Parathyroid adenoma (tissue), 2 donors: ENCODE measurements around the gene OAT.

Experiments
- H2AFZ ChIP-seq: fragments of 300-600 bp; sonication (generic); one replicate; pipeline ENCODE4 v1.7.0; 2017; ENCODE audit warnings: antibody characterized with exemption, mild to moderate bottlenecking
- H3K27ac ChIP-seq: fragments of 300-600 bp; sonication (generic); one replicate; pipeline ENCODE4 v1.7.0; 2017
- H3K27me3 ChIP-seq: fragments of 300-600 bp; sonication (generic); one replicate; pipeline ENCODE4 v1.7.0; 2017; ENCODE audit warnings: low read length; ENCODE audit not compliant: control insufficient read depth, insufficient read depth
- H3K36me3 ChIP-seq: fragments of 300-600 bp; sonication (generic); one replicate; pipeline ENCODE4 v1.7.0; 2017; ENCODE audit warnings: low read length; ENCODE audit not compliant: control insufficient read depth, insufficient read depth
- H3K4me1 ChIP-seq: fragments of 300-600 bp; sonication (generic); one replicate; pipeline ENCODE4 v1.7.0; 2017; ENCODE audit warnings: control low read depth
- H3K4me2 ChIP-seq: fragments of 300-600 bp; sonication (generic); one replicate; pipeline ENCODE4 v1.7.0; 2017; ENCODE audit warnings: low read length
- H3K4me3 ChIP-seq: fragments of 300-600 bp; sonication (generic); one replicate; pipeline ENCODE4 v1.7.0; 2017; ENCODE audit warnings: low read depth, low read length
- H3K79me2 ChIP-seq: fragments of 300-600 bp; sonication (generic); one replicate; pipeline ENCODE4 v1.7.0; 2017; ENCODE audit warnings: control low read depth
- H3K9ac ChIP-seq: fragments of 300-600 bp; sonication (generic); one replicate; pipeline ENCODE4 v1.7.0; 2017; ENCODE audit warnings: mild to moderate bottlenecking
- H3K9me3 ChIP-seq: fragments of 300-600 bp; sonication (generic); one replicate; pipeline ENCODE4 v1.7.0; 2017; ENCODE audit warnings: low read length; ENCODE audit not compliant: control insufficient read depth
- TF ChIP-seq, protein P1 (sequence below): fragments of 300-600 bp; sonication (generic); IDR thresholded peaks from one replicate; pipeline ENCODE4 v1.7.0; 2017; ENCODE audit warnings: antibody characterized with exemption, mild to moderate bottlenecking
- donor health status: primary hyperparathyroidism.

The OAT gene

DNA sequence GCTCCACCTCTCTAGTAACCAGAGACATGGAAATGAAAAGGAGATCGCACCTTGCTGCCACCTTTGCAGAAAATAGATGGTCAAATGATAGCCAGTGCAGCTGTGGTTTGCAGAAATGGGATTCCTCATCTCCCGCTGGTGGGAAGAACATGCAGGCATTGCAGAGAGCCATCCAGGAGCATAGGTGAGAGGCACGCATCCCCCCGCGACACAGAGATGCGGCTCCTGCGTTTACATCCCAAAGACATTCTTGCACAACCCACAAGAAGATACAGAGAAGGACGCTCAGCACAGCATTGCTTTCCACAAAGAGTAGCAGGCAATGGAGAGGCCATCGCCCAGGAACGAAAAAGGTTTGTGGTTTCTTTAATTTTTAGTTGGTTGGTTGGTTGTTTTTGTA is 56.2 kb downstream of the OAT start:
- Histone ChIP-seq H2AFZ (no peak overlapping the region), H3K27ac (no peak overlapping the region), H3K4me2 (no peak overlapping the region), H3K9me3 (no peaks in the 10 kb centered on the region), H3K36me3 (no peaks in the 10 kb centered on the region), H3K4me1 (no peaks in the 10 kb centered on the region), H3K9ac (no peak overlapping the region), H3K27me3 (no peaks in the 10 kb centered on the region), H3K79me2 (no peaks in the 10 kb centered on the region), H3K4me3 (no peak overlapping the region)
- TF ChIP-seq, protein P1, sequence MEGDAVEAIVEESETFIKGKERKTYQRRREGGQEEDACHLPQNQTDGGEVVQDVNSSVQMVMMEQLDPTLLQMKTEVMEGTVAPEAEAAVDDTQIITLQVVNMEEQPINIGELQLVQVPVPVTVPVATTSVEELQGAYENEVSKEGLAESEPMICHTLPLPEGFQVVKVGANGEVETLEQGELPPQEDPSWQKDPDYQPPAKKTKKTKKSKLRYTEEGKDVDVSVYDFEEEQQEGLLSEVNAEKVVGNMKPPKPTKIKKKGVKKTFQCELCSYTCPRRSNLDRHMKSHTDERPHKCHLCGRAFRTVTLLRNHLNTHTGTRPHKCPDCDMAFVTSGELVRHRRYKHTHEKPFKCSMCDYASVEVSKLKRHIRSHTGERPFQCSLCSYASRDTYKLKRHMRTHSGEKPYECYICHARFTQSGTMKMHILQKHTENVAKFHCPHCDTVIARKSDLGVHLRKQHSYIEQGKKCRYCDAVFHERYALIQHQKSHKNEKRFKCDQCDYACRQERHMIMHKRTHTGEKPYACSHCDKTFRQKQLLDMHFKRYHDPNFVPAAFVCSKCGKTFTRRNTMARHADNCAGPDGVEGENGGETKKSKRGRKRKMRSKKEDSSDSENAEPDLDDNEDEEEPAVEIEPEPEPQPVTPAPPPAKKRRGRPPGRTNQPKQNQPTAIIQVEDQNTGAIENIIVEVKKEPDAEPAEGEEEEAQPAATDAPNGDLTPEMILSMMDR: no peak

DNA sequence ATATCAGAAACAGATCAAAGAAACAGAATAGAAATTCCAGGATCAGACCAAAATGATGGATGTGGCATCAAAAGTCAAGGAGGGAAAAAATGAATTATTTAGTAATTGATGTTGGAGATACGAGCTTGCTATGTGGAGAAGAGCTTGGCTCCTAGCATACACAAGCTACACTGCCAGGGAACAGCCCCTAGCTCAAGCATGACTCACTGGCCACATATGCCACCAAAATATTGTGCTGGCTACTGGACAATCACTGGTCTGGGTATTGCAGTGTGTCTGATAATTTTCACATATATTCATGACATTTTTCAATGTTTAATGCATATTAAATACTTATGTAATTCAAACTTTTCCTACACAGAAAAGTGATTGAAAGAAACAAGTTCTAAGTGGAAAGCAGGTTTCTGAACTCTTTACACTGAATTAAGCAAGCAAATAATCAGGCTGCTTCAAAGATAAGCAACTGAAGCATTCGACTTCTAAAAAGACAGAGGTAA is 59.3 kb downstream of the OAT start:
- H3K9ac ChIP-seq: no peak overlapping the region
- no peaks in the 10 kb centered on the region for H3K36me3 ChIP-seq
- no peak overlapping the region for H3K4me3 ChIP-seq

DNA sequence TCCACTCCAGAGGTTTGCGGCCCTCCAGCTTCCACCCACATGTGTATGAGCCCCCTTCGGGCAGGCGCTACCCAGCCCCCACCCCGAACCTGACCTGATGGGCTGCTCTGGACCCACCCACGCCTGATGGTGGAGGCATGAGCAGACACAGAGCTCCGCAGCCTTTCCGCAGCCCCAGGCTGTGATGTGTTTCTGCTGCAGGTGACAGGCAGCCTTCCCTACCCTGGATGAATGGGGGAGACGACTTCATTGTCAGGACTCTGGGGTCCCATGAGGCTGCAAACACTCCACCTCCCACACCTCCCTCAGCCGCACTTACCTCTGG is 61.2 kb downstream of the OAT start:
- H3K9me3 ChIP-seq: no peaks in the 10 kb centered on the region
- H3K27ac ChIP-seq: no peak overlapping the region
- H3K27me3 ChIP-seq: no peaks in the 10 kb centered on the region
- H2AFZ ChIP-seq: no peak overlapping the region
- H3K9ac ChIP-seq: no peak overlapping the region
- no peaks in the 10 kb centered on the region for H3K79me2 ChIP-seq
- no peaks in the 10 kb centered on the region for H3K4me1 ChIP-seq
- H3K4me3 ChIP-seq: no peak overlapping the region
- no peak overlapping the region for H3K4me2 ChIP-seq
- H3K36me3 ChIP-seq: no peaks in the 10 kb centered on the region
- TF ChIP-seq, protein P1: no peak

More for the DNA sequence above, 59.3 kb downstream of the OAT start:
- no peaks in the 10 kb centered on the region for H3K27me3 ChIP-seq
- H2AFZ ChIP-seq: no peak overlapping the region
- no peak overlapping the region for H3K27ac ChIP-seq
- no peaks in the 10 kb centered on the region for H3K4me1 ChIP-seq
- H3K9me3 ChIP-seq: no peaks in the 10 kb centered on the region
- TF ChIP-seq, protein P1: no peak
- H3K79me2 ChIP-seq: no peaks in the 10 kb centered on the region
- no peak overlapping the region for H3K4me2 ChIP-seq

DNA sequence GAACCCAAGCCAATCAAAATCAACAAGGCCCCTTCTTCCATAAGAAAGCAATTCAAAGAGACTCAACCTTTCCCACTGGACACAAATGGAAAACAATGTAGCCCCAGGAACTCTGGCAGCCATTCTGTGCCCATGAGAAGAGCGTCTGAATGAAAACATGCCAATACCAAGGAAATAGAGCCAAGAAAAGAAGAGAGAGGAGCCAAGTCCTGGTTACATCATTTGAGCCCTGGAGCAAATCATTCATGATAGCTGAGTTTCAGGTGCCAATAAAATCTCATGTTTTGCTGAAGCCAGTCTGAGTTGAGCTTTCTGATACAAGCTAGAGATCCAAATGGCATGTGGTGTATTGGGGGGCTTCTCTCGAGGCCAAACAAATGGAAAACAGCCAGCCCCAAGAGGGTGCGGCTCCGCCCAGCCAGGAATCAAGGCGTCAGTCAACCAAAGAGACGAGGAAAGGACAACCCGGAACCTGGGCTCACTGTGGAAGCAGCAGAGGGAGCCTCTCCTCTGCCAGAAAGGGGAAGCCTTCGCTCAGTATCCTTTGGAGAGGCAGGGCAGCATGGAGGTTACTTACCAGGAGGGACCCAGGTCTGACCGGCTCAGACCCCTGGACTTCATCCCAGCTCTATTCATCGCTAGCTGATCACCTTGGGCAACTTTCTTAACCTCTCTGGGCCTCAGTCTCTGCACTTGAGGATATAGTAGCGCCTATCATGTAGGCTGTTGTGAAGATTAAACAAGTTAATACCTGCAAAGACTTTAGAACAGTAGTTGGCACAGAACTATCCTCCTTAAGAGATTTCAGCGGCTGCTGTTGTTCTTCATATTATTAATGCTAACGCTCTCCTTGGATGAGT is 61.8 kb downstream of the OAT start:
- H3K36me3 ChIP-seq: no peaks in the 10 kb centered on the region

More for the DNA sequence above, 61.8 kb downstream of the OAT start:
- H3K4me2 ChIP-seq: no peak overlapping the region
- H3K4me3 ChIP-seq: no peak overlapping the region
- no peak overlapping the region for H2AFZ ChIP-seq
- no peak overlapping the region for H3K27ac ChIP-seq
- no peaks in the 10 kb centered on the region for H3K79me2 ChIP-seq
- TF ChIP-seq, protein P1: no peak
- no peaks in the 10 kb centered on the region for H3K4me1 ChIP-seq
- no peaks in the 10 kb centered on the region for H3K27me3 ChIP-seq
- H3K9me3 ChIP-seq: no peaks in the 10 kb centered on the region
- no peak overlapping the region for H3K9ac ChIP-seq
